ENCODE measurements around the gene EPB41L2.

EPB41L2 gene

GRCh38 chr6:131065824-131066171 lies 2.8 kb upstream of the EPB41L2 start:
- no peaks in the 10 kb centered on the region for H3K27me3 ChIP-seq (replicated peaks; ENCODE audit: control insufficient read depth, insufficient read depth, low read length)
- TF ChIP-seq CTCF (IDR thresholded peaks at IDR 0.05; ENCODE audit: insufficient read depth, low read length, poor library complexity, severe bottlenecking), result no peak
- no peak overlapping the region for H3K4me3 ChIP-seq (replicated peaks; ENCODE audit: low read depth, low read length)
- DNase-seq (ENCODE audit: extremely low read depth, insufficient read length), result no peak
- no peaks in the 10 kb centered on the region for H3K36me3 ChIP-seq (ENCODE audit: control insufficient read depth, insufficient read depth, low read length)

- no peak for TF ChIP-seq CTCF (IDR thresholded peaks at IDR 0.05; ENCODE audit: insufficient read depth, low read length, poor library complexity, severe bottlenecking)
- H3K36me3 ChIP-seq (ENCODE audit: control insufficient read depth, insufficient read depth, low read length), result no peaks in the 10 kb centered on the region
- H3K27me3 ChIP-seq (replicated peaks; ENCODE audit: control insufficient read depth, insufficient read depth, low read length), result no peaks in the 10 kb centered on the region
- H3K4me3 ChIP-seq (replicated peaks; ENCODE audit: low read depth, low read length), result no peak overlapping the region
- no peak for DNase-seq (ENCODE audit: extremely low read depth, insufficient read length)
Measured at GRCh38 chr6:131065112-131065823, 2.2 kb upstream of the EPB41L2 start.

GRCh38 chr6:131063764-131064272 lies 773 bp upstream of the EPB41L2 start:
- Histone ChIP-seq H3K27me3 (replicated peaks; ENCODE audit: control insufficient read depth, insufficient read depth, low read length) (no peaks in the 10 kb centered on the region), H3K4me3 (replicated peaks; ENCODE audit: low read depth, low read length) (peak overlapping the region; percentile 81), H3K36me3 (ENCODE audit: control insufficient read depth, insufficient read depth, low read length) (no peaks in the 10 kb centered on the region)
- no peak for TF ChIP-seq CTCF (IDR thresholded peaks at IDR 0.05; ENCODE audit: insufficient read depth, low read length, poor library complexity, severe bottlenecking)
- peak; percentile 33 for DNase-seq (ENCODE audit: extremely low read depth, insufficient read length)

- DNase-seq (ENCODE audit: extremely low read depth, insufficient read length), result peak; percentile 56
- Histone ChIP-seq H3K36me3 (ENCODE audit: control insufficient read depth, insufficient read depth, low read length) (no peaks in the 10 kb centered on the region), H3K4me3 (replicated peaks; ENCODE audit: low read depth, low read length) (peak overlapping the region; percentile 81), H3K27me3 (replicated peaks; ENCODE audit: control insufficient read depth, insufficient read depth, low read length) (no peaks in the 10 kb centered on the region)
- no peak for TF ChIP-seq CTCF (IDR thresholded peaks at IDR 0.05; ENCODE audit: insufficient read depth, low read length, poor library complexity, severe bottlenecking)
Measured at GRCh38 chr6:131062241-131063027, 611 bp downstream of the EPB41L2 start.

GRCh38 chr6:131061751-131062119 lies 1.3 kb downstream of the EPB41L2 start:
- Histone ChIP-seq H3K27me3 (replicated peaks; ENCODE audit: control insufficient read depth, insufficient read depth, low read length) (no peaks in the 10 kb centered on the region), H3K4me3 (replicated peaks; ENCODE audit: low read depth, low read length) (peak overlapping the region; percentile 81), H3K36me3 (ENCODE audit: control insufficient read depth, insufficient read depth, low read length) (no peaks in the 10 kb centered on the region)
- no peak for TF ChIP-seq CTCF (IDR thresholded peaks at IDR 0.05; ENCODE audit: insufficient read depth, low read length, poor library complexity, severe bottlenecking)
- peak; percentile 8 for DNase-seq (ENCODE audit: extremely low read depth, insufficient read length)

Measured in GM06990 (cell line).